Activated gamma-delta T cell (primary cell): ENCODE data around the gene FOS.
A peak's percentile ranks its signal among the peaks of the same experiment; 100 is the strongest.

Source experiments
- DNase-seq: peaks from one replicate; lab custom pipeline; 2025; lab: John Stamatoyannopoulos, UW

Gene FOS

GRCh38 chr14:75250800-75251199, 27.8 kb upstream of the FOS start:
- no peak for DNase-seq

- DNase-seq = no peak
Measured at GRCh38 chr14:75252254-75252837, 26.3 kb upstream of the FOS start.

- DNase-seq = no peak
Measured at GRCh38 chr14:75254381-75254822, 24.2 kb upstream of the FOS start.

- no peak for DNase-seq
Measured at GRCh38 chr14:75254901-75255584, 23.6 kb upstream of the FOS start.

GRCh38 chr14:75258079-75258802, 20.4 kb upstream of the FOS start:
- DNase-seq = no peak

GRCh38 chr14:75258803-75259509, 19.7 kb upstream of the FOS start:
- DNase-seq = peak; percentile 98

- DNase-seq = no peak
Measured at GRCh38 chr14:75259510-75259855, 19.1 kb upstream of the FOS start.

- no peak for DNase-seq
Measured at GRCh38 chr14:75260025-75260763, 18.4 kb upstream of the FOS start.

- no peak for DNase-seq
Measured at GRCh38 chr14:75261820-75262219, 16.8 kb upstream of the FOS start.

GRCh38 chr14:75262641-75263040, 16.0 kb upstream of the FOS start:
- no peak for DNase-seq

- no peak for DNase-seq
Measured at GRCh38 chr14:75264036-75264435, 14.6 kb upstream of the FOS start.

- no peak for DNase-seq
Measured at GRCh38 chr14:75267141-75267721, 11.4 kb upstream of the FOS start.

- DNase-seq = no peak
Measured at GRCh38 chr14:75268633-75269550, 9.7 kb upstream of the FOS start.

GRCh38 chr14:75271514-75271913, 7.1 kb upstream of the FOS start:
- DNase-seq = no peak

GRCh38 chr14:75273272-75274049, 5.2 kb upstream of the FOS start:
- DNase-seq = no peak

- DNase-seq = no peak
Measured at GRCh38 chr14:75274050-75274898, 4.4 kb upstream of the FOS start.

- DNase-seq = no peak
Measured at GRCh38 chr14:75274899-75275569, 3.6 kb upstream of the FOS start.

GRCh38 chr14:75275598-75275997, 3.0 kb upstream of the FOS start:
- no peak for DNase-seq
